Measurements from ENCODE around the gene STEAP3.

DNA sequence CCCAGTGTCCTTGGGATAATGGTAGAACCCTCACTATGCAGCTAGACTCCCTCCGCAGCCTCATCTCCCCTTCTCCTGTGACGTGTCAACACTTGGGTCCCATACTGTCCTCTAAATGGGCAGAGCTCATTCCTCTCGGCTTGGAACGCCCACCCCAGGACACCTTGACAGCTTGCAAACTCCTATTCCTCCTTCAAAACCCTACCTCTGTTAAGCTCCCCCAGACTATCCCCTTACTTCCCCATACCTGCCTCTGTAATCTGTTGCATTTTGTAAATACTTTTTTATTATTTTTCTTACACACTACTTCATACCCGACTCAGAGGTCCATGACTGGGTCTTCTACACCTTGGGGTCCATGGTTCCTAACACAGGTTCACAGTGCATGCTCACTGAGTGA is 28.0 kb downstream of the STEAP3 start:
- TF ChIP-seq, protein P1, sequence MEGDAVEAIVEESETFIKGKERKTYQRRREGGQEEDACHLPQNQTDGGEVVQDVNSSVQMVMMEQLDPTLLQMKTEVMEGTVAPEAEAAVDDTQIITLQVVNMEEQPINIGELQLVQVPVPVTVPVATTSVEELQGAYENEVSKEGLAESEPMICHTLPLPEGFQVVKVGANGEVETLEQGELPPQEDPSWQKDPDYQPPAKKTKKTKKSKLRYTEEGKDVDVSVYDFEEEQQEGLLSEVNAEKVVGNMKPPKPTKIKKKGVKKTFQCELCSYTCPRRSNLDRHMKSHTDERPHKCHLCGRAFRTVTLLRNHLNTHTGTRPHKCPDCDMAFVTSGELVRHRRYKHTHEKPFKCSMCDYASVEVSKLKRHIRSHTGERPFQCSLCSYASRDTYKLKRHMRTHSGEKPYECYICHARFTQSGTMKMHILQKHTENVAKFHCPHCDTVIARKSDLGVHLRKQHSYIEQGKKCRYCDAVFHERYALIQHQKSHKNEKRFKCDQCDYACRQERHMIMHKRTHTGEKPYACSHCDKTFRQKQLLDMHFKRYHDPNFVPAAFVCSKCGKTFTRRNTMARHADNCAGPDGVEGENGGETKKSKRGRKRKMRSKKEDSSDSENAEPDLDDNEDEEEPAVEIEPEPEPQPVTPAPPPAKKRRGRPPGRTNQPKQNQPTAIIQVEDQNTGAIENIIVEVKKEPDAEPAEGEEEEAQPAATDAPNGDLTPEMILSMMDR (IDR thresholded peaks at IDR 0.05): no peak
- no peak for TF ChIP-seq EZH2 (IDR thresholded peaks at IDR 0.05; ENCODE audit: borderline replicate concordance, insufficient read depth, low read depth, low read length, poor library complexity, severe bottlenecking)

All from B cell (primary cell).